Endometrium (tissue), 2 donors: ENCODE data around the gene SORCS2.

Source experiments
- FAIRE-seq: peaks from 2 replicates; lab custom pipeline; 2012; peaks lifted over from hg19 to GRCh38; lab: Jason Lieb, UNC
- donor health status: control.
- donor health status: control.

Gene SORCS2

DNA sequence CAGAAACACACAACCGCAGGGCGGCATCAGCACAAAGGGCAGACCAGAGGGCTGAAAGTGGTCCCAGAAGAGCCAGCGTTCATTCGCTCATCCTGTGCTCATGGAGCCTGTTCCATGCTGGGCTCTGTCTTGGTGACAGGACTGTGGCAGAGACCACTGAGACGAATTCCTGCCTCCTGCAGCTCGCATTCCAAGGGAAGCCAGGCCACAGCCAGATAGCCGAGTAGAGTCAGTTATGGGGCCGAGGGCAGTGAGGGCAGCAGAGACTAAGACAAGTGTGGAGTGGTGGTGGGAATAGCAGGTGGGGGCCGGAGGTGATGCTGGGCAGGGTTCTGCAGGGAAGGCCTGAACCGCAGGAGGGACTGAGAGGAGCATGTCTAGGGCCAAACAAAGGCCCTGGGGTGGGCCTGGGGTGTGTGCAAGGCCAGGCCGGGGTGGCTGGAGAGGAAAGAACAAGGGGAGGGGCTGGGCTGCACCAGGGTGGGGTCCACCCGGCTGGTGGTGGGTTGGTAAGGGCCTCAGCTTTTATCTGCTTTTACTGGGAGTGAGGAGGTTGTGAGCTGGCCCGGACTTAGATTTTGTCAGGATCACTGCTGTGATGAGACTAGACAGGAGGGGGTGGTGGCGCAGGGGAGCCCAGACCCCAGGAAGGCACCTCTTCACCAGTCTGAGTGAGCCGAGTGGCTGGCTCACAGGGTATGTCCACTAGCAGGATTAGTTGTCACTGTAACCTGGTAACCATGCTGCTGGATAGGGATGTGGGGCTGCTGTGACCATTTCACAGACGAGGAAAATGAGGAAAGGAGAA, 236.1 kb downstream of the SORCS2 start:
- FAIRE-seq, result no peak

GRCh38 chr4:7429069-7429416, 236.7 kb downstream of the SORCS2 start:
- no peak for FAIRE-seq

DNA sequence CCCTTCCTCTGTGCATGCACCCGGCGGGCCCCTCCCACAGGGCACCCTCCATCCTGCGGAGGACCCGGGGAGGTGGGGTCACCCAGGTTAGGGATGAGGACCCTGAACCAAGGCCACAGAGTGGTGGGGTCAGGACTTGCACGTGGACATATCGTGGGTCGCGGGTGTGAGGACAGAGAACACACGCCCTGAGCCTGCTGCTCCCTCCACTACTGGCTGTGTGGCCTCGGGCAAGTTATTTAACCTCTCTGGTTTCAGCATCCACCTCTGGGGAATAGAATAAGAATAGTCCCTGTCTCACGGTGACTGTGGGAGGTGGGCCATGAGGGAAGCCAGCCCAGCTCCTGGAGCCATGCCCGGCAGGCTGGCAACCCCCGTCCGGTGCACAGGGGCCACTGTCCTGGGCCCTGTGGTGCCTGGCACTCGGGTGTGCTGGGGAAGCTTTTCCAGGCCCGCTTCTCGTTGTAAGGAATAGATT, 237.3 kb downstream of the SORCS2 start:
- FAIRE-seq, result no peak

DNA sequence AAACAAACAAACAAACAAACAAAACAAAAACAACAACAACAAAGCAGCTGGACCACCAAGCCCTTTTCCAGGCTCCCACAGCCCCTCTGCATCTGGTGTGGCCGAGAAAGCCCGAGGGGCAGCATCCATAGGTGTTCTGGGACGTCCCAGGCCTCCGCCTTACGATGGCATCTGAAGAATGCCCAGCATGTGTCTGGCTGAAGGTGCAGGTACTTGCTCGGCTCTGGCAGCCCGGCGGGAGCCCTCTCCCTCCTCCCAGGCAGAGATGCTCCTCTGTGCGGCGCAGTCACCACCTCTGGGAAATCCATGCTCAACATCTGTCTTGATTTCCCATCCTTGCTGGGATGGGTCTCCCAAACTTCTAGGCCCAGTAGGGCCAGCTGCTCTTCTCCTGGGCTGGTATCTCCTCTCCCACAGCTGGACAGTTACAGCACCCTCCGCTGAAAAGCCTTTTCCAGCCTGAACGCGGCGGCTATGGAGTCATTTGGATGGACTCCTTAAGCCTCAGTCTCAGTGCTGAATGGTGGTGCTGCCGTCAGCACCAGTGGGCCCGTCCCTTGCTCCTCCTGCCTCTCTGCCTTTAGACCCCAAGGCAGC, 238.1 kb downstream of the SORCS2 start:
- no peak for FAIRE-seq

DNA sequence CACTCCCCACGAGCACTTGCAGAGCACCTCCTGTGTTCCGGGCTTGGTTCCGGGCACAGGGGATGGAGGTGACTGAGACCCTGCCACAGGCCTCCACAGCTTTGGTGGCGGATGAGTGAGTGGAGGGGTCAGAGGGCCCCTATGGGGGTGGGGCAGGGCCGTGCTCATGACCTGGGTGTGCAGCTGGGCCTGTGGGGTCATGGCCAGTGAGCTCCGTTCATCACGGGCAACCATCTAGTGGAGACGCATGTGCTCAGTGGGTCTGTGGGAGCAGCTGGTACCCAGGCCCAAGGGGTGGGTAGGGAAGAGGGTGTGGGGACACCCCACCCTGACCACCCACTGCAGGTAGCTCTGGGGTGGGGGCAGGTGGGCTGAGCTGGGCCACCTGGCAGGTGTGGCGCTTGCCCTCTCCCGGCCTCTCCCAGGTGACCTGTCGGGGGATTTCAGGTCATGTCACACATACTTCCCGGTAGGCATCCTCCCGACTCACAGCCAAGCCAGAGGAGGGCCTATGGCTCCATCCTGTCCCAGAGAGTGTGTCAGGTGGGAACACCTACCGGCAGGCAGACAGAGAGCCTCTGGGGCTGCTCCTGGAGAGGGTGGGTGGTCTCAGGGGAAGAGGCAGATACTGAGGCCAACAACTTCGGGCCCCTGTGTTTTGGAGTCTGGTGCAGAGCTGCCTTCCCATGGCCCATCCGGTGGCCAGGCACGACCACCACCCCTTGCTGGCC, 238.8 kb downstream of the SORCS2 start:
- no peak for FAIRE-seq

DNA sequence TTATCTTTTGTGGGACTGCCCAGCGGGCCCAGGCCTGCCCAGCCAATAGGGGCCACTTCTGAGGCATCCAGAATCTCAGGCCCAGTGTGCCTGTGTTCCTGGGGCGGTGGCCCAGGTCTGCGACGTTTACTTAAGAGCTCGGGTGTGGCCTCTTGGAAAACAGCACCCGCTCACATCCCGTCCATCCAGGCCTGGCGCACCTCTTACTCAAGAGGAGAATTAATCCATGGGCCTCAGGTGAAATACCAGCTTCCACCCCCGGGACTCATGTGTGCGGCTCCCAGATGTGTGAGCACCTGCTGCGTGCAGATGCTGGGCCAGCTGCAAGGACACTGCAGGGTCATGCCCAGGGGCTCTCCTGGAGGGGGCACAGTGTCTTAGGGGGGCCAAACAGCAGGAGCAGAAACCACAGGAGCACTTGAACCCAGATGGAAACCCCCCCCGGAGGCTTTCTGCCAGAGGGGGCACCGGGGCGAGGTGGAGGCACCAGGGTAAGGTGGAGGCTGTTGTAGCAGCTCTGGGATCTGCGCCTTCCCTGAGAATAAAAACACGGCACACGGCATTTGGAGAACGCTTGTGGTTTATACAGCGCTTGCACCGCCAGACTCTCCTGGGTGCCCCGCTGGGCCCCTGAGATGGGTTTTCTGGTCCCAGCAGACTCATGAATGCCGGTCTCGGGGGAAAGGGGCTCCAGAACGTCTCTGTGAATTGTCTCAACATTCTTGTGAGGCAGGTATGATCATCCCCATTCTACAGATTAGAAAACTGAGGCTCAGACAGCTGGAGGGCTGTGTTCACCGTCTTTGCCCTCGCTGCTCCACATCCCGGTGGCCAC, 239.6 kb downstream of the SORCS2 start:
- no peak for FAIRE-seq

DNA sequence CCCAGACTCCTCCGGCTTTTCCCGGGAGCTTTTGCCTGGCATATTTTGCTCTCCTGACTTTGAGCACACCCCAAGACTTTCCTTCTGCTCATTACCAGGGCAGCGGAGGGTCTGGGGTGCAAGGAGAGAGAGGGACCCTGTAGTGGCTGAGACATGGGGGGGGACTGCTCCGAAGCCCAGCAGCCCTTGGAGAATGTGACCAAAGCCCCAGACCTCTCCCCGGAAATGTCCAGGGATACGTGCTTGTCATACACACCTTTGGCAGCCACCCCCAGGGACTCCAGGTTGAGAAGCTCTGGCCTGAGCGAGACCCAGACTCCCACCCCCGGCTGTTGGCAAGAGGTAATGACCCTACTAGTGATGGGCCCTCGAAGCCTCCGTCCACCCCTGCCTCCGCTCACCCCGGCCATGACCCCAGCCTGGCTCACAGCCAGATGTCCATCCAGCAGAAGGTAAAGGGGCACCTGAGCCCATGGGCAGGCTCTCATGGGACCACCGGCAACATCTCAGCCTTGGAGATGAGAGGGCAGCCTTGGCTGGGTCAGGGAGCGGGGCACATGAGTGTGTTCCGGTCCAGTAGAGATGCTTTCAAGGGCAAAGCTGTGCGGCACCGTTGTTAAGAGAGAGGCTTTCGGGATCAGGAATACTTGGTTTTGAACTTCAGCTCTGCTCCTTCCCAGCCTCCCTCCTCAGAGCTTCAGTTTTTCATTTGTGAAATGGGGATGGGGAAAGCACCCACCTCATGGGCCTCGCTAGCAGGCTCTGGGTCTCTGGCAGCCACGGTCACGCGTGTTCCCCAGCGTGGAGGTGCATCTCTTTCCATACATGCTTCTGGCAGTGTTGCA, 240.4 kb downstream of the SORCS2 start:
- FAIRE-seq, result no peak

DNA sequence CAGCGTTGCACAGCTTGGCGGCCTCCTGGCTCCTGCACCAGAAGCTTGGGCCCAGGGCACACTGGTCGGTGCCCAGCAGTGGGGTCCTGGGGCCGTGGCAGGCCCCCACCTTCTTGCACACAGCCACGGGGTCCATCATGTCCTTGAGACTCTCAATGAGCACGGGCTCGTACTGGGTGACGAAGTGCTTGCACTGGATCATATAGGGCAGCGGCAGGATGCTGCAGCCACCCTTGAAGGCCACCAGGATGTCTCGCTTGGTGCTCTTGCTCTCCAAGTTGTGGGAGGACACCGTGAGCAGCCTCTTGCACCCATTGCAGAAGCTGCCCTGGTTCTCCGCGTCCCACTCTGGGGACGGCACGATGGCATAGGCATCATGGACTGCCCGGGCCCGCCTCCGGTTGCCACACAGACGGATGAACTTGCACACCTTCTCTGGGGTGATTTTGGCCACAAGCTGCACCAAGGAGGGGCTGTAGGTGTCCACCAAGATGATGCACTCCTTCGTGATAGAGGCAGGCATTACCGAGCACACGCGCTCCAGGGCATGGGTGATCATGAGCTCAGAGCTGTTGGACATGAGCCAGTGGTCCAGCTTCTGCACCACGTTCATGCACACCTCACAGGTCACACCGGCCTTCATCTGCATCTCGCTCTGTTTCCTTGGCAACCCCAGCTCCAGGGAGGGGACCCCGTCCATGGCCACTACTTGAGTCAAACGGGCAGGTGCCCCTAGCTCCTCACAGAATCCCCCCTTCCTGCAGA, 241.2 kb downstream of the SORCS2 start:
- no peak for FAIRE-seq

DNA sequence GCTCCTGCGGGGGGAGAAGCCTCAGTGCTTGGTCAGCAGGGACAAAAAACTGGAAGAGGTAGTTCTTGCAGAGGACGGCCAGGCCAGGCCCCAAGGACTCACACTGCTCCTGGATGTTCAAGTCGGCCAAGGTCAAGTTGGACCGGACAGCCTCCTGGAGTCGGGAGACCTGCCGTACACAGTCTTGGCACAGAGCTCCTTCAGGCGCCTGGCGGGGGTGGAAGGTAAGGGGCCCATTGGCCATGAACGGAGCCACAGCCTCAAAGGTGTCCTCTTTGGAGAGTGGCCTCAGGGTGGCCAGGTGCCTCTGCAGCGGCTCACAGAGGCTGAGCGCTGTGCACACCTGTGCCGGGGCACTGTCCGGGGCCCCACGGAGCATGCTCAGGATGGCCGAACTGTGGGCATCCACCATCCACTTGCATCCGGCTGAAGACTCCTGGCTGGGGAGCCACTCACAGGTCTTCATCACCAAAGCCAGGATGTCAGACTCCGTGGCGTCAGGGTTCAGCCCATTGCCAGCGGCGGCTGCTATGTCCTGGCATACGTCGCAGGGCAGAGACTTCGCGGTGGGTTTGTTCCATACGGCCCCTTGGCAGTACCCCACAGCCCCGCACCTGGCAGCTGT, 241.9 kb downstream of the SORCS2 start:
- no peak for FAIRE-seq

DNA sequence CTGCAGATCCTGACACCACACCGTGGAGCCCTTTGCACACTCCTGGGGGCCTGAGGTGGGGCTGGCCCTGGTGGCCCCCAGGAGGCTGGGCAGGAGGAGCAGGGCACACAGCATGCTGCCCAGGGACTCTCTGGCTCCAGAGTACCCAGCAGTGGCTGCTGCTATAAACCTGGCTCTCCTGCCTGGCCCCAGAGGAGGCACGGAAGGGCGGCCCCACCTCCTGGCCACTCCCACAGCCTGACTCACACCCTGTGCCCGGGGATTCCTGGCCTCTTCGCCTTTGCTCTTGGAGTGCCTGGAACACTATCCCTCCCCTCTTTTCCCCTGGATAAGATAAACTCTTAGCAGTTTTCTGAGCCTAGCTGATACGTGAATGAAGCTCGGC, 242.4 kb downstream of the SORCS2 start, which contains the start of gene PSAPL1:
TSS of gene PSAPL1 (minus strand) at position 165 of the 385 bp plus-strand sequence. CDS start at position 114, 51 bp downstream.
- no peak for FAIRE-seq

DNA sequence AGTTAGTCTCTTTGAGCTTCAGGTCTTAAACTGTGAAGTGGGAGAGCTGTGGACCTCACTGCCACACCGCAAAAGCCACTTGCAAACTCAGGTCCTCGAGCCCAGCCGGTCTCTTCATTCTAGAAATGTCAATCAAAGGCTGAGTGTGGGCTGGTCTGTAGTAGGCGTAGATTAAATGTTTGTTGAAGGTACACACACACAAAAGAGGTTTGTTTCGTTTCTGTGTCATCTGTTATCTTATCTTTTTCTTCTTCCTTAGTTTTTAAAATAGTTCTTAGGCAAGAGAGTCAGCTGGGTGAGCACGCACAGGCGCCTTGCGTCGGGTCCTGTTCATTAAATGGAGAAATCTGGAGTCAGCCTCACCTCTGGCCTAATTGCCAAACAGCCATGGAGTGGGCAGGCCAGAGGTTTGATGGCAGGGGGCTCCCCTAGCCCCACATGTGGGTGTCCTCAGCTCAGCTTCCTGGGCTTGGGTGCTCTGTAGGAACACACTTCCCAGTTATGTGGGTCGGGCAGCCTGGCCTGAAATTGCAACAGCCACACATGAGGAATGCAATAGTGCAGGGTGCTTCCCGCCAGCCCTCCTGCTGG, 243.2 kb downstream of the SORCS2 start:
- FAIRE-seq, result no peak

GRCh38 chr4:7436256-7436655, 243.9 kb downstream of the SORCS2 start:
- FAIRE-seq, result no peak

DNA sequence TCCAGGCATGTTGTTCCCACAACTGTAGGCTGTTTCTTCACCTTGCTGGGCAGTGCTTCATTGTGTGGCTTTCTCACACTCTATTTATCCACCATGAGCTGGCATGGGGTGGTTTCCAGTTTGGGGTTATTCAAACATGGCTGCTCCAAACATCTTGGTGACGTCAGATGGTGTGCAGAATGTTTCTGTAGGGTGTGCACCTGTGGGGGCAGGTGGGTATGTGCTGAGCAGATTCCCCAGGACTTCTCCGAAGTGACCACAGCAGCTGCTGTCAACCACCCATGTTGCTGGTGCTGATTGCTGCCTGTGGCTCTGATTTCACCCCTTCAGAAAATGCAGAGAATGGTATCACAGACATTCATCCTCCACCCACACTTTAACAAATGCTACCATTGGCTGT, 247.4 kb downstream of the SORCS2 start:
- FAIRE-seq, result no peak

DNA sequence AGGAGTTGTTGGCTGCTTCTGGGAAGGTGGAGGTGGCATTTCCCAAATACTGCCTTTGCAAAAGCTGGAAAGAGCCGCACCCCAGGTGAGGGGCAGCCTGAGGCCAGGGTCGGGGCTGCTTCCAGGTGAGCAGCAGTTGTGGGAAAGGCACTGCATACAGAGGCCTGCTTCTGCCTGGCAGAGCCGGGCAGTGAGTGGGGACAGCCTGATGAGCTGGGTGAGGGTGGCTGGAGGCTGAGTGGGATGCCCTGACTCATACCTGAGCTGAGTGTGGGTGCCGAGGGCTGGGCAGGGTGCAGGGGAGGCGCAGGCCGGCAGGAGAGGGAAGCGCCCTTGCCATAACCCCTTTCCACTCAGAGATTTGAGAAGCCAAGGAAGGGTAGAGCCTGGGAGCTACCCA, 248.9 kb downstream of the SORCS2 start:
- FAIRE-seq, result no peak

DNA sequence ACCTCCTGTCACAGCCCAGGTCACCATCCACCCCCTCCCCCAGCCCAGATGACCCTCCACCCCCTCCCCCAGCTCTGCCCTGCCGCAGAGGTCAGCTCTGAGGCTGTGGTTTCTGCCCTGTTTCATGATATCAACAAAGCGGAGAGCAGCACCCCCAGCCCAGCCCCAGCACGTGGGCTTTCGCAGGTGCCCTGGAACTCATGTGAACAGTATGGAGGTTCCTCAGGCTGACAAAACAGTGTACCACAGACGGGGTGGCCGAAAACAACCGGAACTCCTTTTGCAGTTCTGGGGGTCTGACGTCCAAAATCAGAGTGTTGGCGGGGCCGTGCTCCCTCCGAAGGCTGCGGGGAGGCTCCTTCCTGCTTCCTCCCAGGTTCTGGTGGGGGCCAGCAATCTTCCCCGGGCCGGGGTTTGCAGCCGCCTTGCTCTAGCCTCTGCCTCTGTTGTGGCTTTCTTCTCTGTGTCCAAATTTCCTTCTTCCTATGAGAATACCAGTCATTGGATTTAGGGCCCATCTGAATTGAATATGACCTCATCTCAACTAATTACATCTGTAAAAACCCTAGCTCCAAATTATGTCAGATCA, 250.3 kb downstream of the SORCS2 start:
- FAIRE-seq, result no peak

- no peak for FAIRE-seq
Measured at GRCh38 chr4:7444314-7444713, 252.0 kb downstream of the SORCS2 start.

DNA sequence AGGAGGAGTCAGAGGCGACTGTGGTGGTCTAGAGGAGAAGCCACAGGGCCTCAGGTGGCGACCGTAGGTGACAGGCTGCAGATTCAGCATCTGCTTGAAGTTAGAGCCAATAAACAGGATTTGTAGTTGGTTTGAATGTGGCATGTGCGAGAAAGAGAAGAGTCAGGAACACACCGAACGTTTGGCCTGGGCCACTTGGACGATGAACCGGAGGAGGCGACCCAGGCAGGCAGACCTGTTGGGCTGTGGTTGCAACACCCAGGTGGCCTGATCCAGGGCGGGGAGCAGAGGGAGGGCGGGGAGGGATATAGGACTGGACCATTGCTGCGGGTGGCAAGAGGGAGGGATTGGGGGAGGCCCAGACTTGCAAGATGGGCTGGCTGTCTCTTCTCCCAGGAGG, 252.4 kb downstream of the SORCS2 start:
- no peak for FAIRE-seq

GRCh38 chr4:7447236-7447635, 254.9 kb downstream of the SORCS2 start:
- no peak for FAIRE-seq

GRCh38 chr4:7448036-7448435, 255.7 kb downstream of the SORCS2 start:
- no peak for FAIRE-seq
